Coronary artery (tissue), 2 donors: Measurements from ENCODE around the gene ACAD10.

Experiments
- DNase-seq: peaks from one replicate; pipeline ENCODE4 v3.0.0-alpha.2; 2017; ENCODE audit warnings: low spot score
- H3K27ac ChIP-seq, 2 donors: fragments of 200-600 bp; sonication (generic); one replicate each; pipeline ENCODE4 v1.5.1; 2016 to 2019
- H3K4me3 ChIP-seq: fragments of 200-600 bp; sonication (generic); 2 replicates; pipeline ENCODE4 v1.5.1; 2016; ENCODE audit warnings: mild to moderate bottlenecking, moderate library complexity
- TF ChIP-seq, protein P1 (sequence below): fragments of 200-600 bp; sonication (generic); IDR thresholded peaks from one replicate; pipeline ENCODE4 v1.5.1; 2019; ENCODE audit warnings: antibody characterized with exemption

ACAD10 gene

GRCh38 chr12:111783046-111783445, 97.2 kb downstream of the ACAD10 start:
- TF ChIP-seq, protein P1, sequence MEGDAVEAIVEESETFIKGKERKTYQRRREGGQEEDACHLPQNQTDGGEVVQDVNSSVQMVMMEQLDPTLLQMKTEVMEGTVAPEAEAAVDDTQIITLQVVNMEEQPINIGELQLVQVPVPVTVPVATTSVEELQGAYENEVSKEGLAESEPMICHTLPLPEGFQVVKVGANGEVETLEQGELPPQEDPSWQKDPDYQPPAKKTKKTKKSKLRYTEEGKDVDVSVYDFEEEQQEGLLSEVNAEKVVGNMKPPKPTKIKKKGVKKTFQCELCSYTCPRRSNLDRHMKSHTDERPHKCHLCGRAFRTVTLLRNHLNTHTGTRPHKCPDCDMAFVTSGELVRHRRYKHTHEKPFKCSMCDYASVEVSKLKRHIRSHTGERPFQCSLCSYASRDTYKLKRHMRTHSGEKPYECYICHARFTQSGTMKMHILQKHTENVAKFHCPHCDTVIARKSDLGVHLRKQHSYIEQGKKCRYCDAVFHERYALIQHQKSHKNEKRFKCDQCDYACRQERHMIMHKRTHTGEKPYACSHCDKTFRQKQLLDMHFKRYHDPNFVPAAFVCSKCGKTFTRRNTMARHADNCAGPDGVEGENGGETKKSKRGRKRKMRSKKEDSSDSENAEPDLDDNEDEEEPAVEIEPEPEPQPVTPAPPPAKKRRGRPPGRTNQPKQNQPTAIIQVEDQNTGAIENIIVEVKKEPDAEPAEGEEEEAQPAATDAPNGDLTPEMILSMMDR: no peak
- H3K4me3 ChIP-seq: no peak overlapping the region
- H3K27ac ChIP-seq: no peak overlapping the region
- no peak for DNase-seq

- Histone ChIP-seq H3K27ac (no peak overlapping the region), H3K4me3 (no peak overlapping the region)
- no peak for DNase-seq
- TF ChIP-seq, protein P1: no peak
Observed at GRCh38 chr12:111784953-111785352, 99.1 kb downstream of the ACAD10 start.

DNA sequence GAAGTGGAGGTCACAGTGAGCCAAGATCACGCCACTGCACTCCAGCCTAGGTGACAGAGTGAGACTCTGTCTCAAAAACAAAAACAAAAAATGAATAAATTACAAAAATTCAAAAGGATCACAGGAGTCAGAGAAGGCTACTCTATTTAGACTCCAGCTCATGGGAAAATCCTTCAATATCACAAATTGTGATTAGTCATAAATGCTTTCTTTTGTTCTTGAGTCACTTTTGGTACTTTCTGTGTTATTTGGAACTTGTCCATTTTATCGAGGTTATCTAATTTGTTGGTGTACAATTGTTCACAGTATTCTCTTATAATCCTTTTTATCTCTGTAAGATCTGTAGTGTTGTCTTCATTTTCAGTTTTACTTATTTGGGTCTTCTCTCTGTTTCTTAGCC, 99.8 kb downstream of the ACAD10 start:
- DNase-seq: no peak
- Histone ChIP-seq H3K27ac (no peak overlapping the region), H3K4me3 (no peak overlapping the region)
- TF ChIP-seq, protein P1: no peak

DNA sequence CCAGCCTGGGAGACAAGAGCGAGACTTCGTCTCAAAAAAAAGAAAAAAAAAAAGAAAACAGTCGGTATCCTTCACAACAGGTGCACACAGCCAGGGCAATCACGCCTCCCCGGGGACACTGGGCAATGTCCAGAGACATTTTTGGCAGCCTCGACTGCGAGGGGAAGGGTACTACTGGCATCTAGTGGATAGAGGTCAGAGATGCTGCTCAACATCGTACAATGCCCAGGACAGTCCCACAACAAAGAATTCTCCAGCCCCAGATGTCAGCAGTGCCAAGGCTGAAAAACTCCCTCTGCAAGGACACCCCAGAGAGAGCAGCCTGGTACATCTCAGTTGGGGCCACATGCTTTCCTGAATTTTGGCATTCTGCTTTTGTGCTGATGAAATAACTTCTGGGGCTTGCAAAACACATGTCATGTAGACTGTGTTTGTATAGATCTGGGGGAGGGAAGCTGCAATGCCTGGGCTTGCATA, 102.4 kb downstream of the ACAD10 start:
- DNase-seq: no peak
- Histone ChIP-seq H3K4me3 (no peak overlapping the region), H3K27ac (no peak overlapping the region)
- TF ChIP-seq, protein P1: no peak

- DNase-seq: no peak
- Histone ChIP-seq H3K27ac (no peak overlapping the region), H3K4me3 (no peak overlapping the region)
- TF ChIP-seq, protein P1: no peak
Observed at GRCh38 chr12:111789779-111790178, 103.9 kb downstream of the ACAD10 start.

- peak overlapping the region in 1 of 2 donors; percentile 68 for H3K27ac ChIP-seq
- H3K4me3 ChIP-seq: no peak overlapping the region
- DNase-seq: no peak
- TF ChIP-seq, protein P1: no peak
Observed at GRCh38 chr12:111791507-111791906, 105.7 kb downstream of the ACAD10 start.

GRCh38 chr12:111792155-111792855, 106.5 kb downstream of the ACAD10 start:
- Histone ChIP-seq H3K27ac (peak overlapping the region in 1 of 2 donors; percentile 68), H3K4me3 (no peak overlapping the region)
- no peak for DNase-seq
- TF ChIP-seq, protein P1: no peak
